Measurements from ENCODE around the gene SP1. TPM values are rescaled to one million over a fixed set of nuclear protein-coding genes. Genes with fewer than 3 reads are reported as not detected.

Gene SP1
- total RNA-seq, 1 experiment from 2014 or later: 96.8 TPM

DNA sequence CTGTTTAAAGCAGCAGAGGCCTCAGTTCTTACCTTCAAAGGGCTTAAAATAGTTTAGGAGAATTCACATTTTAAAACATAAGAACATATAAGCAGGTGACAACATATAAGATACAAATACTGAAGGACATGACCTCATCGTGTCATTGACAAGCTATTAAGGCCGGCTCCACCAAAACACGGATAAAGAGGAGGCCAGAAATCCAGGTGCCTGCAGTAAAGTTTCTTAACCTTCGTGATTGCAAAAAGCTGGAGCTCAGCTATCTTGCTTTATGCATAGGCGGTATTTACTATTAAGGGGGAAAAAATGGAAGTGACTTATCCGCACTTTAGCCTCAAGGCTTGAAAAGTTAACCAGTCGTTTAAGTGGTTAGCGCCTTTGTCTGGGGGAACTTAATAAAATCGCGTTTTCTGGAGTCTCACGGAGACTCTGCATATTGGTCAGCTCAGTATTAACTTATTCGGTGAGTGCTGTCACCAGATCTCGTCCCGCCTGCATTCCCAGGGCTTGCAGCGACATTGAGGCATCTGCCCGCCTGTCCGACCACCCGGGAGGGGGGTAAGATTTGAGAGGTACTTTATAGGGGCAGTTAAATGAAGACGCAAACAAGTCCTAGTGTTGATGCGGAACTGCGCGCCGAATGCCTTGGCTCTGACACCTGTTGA lies 1.1 kb upstream of the SP1 start:
- TF ChIP-seq, protein P1, sequence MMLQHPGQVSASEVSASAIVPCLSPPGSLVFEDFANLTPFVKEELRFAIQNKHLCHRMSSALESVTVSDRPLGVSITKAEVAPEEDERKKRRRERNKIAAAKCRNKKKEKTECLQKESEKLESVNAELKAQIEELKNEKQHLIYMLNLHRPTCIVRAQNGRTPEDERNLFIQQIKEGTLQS (IDR thresholded peaks at IDR 0.05): no peak
- TF ChIP-seq, protein P2, sequence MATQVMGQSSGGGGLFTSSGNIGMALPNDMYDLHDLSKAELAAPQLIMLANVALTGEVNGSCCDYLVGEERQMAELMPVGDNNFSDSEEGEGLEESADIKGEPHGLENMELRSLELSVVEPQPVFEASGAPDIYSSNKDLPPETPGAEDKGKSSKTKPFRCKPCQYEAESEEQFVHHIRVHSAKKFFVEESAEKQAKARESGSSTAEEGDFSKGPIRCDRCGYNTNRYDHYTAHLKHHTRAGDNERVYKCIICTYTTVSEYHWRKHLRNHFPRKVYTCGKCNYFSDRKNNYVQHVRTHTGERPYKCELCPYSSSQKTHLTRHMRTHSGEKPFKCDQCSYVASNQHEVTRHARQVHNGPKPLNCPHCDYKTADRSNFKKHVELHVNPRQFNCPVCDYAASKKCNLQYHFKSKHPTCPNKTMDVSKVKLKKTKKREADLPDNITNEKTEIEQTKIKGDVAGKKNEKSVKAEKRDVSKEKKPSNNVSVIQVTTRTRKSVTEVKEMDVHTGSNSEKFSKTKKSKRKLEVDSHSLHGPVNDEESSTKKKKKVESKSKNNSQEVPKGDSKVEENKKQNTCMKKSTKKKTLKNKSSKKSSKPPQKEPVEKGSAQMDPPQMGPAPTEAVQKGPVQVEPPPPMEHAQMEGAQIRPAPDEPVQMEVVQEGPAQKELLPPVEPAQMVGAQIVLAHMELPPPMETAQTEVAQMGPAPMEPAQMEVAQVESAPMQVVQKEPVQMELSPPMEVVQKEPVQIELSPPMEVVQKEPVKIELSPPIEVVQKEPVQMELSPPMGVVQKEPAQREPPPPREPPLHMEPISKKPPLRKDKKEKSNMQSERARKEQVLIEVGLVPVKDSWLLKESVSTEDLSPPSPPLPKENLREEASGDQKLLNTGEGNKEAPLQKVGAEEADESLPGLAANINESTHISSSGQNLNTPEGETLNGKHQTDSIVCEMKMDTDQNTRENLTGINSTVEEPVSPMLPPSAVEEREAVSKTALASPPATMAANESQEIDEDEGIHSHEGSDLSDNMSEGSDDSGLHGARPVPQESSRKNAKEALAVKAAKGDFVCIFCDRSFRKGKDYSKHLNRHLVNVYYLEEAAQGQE (IDR thresholded peaks at IDR 0.05; ENCODE audit: low read depth): no peak
- TF ChIP-seq ELF1 (IDR thresholded peaks at IDR 0.05; ENCODE audit: borderline replicate concordance, low read depth): no peak
- TF ChIP-seq TCF7L2 (IDR thresholded peaks at IDR 0.05; ENCODE audit: borderline replicate concordance, extremely low read depth, insufficient read depth, insufficient read length): no peak
- TF ChIP-seq, protein P3, sequence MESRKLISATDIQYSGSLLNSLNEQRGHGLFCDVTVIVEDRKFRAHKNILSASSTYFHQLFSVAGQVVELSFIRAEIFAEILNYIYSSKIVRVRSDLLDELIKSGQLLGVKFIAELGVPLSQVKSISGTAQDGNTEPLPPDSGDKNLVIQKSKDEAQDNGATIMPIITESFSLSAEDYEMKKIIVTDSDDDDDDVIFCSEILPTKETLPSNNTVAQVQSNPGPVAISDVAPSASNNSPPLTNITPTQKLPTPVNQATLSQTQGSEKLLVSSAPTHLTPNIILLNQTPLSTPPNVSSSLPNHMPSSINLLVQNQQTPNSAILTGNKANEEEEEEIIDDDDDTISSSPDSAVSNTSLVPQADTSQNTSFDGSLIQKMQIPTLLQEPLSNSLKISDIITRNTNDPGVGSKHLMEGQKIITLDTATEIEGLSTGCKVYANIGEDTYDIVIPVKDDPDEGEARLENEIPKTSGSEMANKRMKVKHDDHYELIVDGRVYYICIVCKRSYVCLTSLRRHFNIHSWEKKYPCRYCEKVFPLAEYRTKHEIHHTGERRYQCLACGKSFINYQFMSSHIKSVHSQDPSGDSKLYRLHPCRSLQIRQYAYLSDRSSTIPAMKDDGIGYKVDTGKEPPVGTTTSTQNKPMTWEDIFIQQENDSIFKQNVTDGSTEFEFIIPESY (IDR thresholded peaks at IDR 0.05; ENCODE audit: extremely low read depth, insufficient replicate concordance, low read length): no peak
- no peak for TF ChIP-seq ZFX (IDR thresholded peaks at IDR 0.05)
- TF ChIP-seq EZH2phosphoT487 (IDR thresholded peaks at IDR 0.05; ENCODE audit: borderline replicate concordance): no peak
- peak; percentile 89 for TF ChIP-seq POLR2A (IDR thresholded peaks at IDR 0.05; ENCODE audit: borderline replicate concordance, extremely low read depth, insufficient read depth, insufficient read length)
- H3K36me3 ChIP-seq (ENCODE audit: control insufficient read depth in 1 of 2, insufficient read depth in 2 of 2, low read length in 2 of 2): peaks cover 15 to 20% of the 10 kb centered on the region in 2 experiments
- TSS peak; percentile 99 for BruUV-seq (replicated peaks)
- CTCF ChIA-PET: interaction anchor here (1.0 to 6.9 kb wide), 6 partner anchors 26 to 130 kb away, joined by 3 to 99 read pairs (median 12); partner anchors contain the start of gene AAAS
- intact Hi-C loops (cut with micrococcal nuclease): no loop called here
- H3K79me2 ChIP-seq (ENCODE audit: insufficient read depth, low read length): peaks cover 29% of the 10 kb centered on the region
- no peaks in the 10 kb centered on the region for H3K9me2 ChIP-seq (ENCODE audit: insufficient read depth)
- no peaks in the 10 kb centered on the region for H4K20me1 ChIP-seq (ENCODE audit: insufficient read depth)
- peak overlapping the region; percentile 62 to 71 for H3K4me3 ChIP-seq (replicated peaks in 1 of 2; ENCODE audit: low read depth in 1 of 2, low read length in 2 of 2)
- H3K9ac ChIP-seq (ENCODE audit: low read length): peak overlapping the region; percentile 82
- DNase-seq (ENCODE audit: low read depth, low spot score): no peak
- POLR2A ChIA-PET: interaction anchor here (0.6 to 3.5 kb wide), 15 partner anchors 9 to 876 kb away, joined by 3 to 32 read pairs (median 6); partner anchors contain the start of genes AAAS, SPRYD3 and TARBP2
- H3K27ac ChIP-seq (ENCODE audit: low read depth, low read length): peak overlapping the region; percentile 89
- no peak overlapping the region for H2AFZ ChIP-seq (ENCODE audit: low read depth, low read length, poor library complexity, severe bottlenecking)
- H3K4me1 ChIP-seq (ENCODE audit: control insufficient read depth in 1 of 2, insufficient read depth in 2 of 2, low read length in 2 of 2): peaks cover 34 to 57% of the 10 kb centered on the region in 2 experiments
- H3K27me3 ChIP-seq (ENCODE audit: insufficient read depth, low read length): no peaks in the 10 kb centered on the region
- ATAC-seq: no peak
- RAD21 ChIA-PET (ENCODE audit: low non-redundant PET in 1 of 2, low total read pairs in 2 of 2, uncharacterized antibody in 2 of 2, unreplicated experiment in 2 of 2): interaction anchor here (0.7 to 1.2 kb wide), 3 partner anchors 26 to 52 kb away, joined by 3 to 7 read pairs (median 6); no protein-coding TSS in a partner anchor
- no peaks in the 10 kb centered on the region for H3K9me3 ChIP-seq (ENCODE audit: control insufficient read depth in 1 of 2, insufficient read depth in 1 of 2, low read depth in 1 of 2, low read length in 2 of 2)
- H3K4me2 ChIP-seq (ENCODE audit: low read length): peak overlapping the region; percentile 85
